Measurements from ENCODE around the gene ULBP3.

ULBP3 gene

DNA sequence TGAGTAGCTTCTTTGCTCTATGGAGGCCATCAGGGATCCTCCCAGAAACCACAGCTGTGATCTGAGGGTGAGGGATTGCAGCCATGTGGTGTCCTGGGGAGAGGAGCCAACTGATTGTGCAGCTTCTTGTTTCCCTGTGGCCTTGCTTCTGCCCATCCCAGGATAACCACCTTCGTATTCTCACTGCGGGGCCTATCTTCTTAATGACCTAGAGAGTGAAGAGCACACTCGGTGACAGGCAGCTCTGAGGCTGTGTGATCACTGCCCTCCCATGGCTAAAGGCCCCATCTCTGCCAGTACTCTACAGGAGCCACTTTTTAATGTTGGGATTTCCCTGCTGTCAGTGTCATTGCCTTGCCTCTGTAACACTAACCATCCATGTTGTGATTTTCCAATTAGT lies 38.3 kb downstream of the ULBP3 start:
- TF ChIP-seq, protein P1, sequence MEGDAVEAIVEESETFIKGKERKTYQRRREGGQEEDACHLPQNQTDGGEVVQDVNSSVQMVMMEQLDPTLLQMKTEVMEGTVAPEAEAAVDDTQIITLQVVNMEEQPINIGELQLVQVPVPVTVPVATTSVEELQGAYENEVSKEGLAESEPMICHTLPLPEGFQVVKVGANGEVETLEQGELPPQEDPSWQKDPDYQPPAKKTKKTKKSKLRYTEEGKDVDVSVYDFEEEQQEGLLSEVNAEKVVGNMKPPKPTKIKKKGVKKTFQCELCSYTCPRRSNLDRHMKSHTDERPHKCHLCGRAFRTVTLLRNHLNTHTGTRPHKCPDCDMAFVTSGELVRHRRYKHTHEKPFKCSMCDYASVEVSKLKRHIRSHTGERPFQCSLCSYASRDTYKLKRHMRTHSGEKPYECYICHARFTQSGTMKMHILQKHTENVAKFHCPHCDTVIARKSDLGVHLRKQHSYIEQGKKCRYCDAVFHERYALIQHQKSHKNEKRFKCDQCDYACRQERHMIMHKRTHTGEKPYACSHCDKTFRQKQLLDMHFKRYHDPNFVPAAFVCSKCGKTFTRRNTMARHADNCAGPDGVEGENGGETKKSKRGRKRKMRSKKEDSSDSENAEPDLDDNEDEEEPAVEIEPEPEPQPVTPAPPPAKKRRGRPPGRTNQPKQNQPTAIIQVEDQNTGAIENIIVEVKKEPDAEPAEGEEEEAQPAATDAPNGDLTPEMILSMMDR (conservative IDR thresholded peaks at IDR 0.05) = no peak
- no peak for TF ChIP-seq ZFX (IDR thresholded peaks at IDR 0.05)
- no peak overlapping the region for H3K27ac ChIP-seq

DNA sequence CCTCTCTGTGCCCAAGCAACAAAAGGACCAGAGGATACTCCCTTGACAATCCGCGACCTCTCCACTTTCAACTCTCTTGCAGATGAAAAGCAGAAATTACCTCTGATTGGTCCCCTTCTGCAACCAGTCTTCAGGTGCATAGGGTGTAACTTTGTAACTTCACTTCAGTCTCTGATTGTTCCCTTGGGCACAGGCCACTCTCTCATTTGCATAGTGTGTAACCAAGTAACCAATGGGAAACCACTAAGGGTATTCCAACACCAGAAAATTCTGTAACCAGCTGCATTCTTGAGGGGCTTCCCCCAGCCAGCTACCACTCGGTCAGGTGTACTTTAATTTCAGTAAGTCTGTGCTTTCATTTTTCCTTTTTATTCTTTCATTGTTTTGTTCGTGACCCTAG lies 39.2 kb downstream of the ULBP3 start:
- TF ChIP-seq, protein P1 (conservative IDR thresholded peaks at IDR 0.05) = no peak
- no peak for TF ChIP-seq ZFX (IDR thresholded peaks at IDR 0.05)
- no peak overlapping the region for H3K27ac ChIP-seq

DNA sequence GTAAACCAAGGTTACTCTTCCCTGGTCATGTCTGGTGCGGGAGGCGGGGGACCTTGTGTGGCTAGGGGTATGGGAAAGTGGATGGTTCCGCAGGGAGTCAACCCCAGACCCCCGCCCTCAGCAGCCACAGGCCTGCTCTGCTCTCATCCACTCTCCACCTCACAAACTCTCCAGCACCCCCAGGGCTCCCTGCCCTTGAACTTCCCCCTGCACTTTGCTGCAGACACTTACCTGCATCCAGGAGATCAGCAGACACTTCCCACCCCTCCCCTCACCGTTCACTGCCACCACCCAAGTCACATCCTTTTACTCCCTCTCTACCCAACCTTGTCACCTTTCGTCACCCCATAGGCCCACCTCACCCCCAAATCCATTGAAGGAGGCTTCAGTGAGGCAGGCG lies 39.6 kb downstream of the ULBP3 start:
- no peak overlapping the region for H3K27ac ChIP-seq
- TF ChIP-seq, protein P1 (conservative IDR thresholded peaks at IDR 0.05) = no peak
- TF ChIP-seq ZFX (IDR thresholded peaks at IDR 0.05) = no peak

DNA sequence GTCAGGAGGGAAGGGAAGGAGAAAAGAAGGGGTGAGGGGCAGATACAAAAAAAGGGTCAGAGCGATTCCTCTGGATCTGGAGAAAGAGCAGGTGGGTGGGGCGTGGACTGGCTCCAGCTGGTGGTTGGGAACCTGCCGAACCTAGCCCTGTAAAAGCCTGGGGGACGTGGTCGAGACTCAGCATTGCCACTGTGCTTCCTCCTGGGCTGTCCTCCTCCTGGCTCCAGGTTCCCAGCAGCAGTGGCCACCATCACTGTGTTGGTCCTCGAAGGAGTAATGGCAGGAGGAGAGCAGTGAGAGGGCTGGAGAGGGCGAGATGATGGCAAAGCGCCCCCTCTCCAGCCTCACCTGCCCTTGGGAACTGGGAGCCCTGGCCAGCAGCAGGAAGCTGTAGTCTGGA lies 40.1 kb downstream of the ULBP3 start:
- H3K27ac ChIP-seq = no peak overlapping the region
- TF ChIP-seq, protein P1 (conservative IDR thresholded peaks at IDR 0.05) = no peak
- no peak for TF ChIP-seq ZFX (IDR thresholded peaks at IDR 0.05)

DNA sequence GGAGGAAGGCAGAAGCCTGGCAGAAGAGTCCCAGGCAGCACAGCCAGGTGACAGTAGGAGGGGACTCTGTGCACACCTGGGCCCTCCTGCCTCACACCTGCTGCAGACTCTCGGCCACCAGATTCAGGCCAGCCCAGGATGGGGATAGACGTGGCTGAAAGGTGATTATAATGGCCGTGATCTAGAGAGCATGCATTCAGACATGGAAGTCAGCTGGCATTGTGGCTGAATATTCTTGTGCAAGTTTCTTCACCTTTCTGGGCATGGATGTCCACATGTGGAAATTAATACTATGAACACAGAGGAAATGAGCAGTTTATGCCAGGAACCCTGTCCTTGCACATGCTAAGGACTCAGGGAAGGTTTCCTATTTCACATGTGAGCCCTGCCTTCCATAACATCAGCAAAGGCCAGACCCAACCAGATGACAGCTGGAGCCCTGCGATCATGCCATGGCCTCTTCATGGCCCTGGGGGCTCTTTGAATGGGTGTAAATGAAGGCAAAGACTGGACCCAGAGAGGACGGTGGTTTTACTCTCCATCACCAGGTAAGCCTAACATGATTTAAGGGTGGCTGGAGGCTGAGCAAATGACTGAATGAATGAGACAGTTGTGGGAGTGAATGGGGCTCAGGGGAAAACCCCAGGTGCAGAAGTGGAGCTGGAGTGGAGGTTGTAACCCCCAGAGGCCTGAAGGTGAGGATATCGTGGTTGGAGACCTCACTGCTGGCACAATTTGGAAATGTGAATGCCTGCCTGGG lies 40.9 kb downstream of the ULBP3 start:
- no peak for TF ChIP-seq ZFX (IDR thresholded peaks at IDR 0.05)
- TF ChIP-seq, protein P1 (conservative IDR thresholded peaks at IDR 0.05) = no peak

DNA sequence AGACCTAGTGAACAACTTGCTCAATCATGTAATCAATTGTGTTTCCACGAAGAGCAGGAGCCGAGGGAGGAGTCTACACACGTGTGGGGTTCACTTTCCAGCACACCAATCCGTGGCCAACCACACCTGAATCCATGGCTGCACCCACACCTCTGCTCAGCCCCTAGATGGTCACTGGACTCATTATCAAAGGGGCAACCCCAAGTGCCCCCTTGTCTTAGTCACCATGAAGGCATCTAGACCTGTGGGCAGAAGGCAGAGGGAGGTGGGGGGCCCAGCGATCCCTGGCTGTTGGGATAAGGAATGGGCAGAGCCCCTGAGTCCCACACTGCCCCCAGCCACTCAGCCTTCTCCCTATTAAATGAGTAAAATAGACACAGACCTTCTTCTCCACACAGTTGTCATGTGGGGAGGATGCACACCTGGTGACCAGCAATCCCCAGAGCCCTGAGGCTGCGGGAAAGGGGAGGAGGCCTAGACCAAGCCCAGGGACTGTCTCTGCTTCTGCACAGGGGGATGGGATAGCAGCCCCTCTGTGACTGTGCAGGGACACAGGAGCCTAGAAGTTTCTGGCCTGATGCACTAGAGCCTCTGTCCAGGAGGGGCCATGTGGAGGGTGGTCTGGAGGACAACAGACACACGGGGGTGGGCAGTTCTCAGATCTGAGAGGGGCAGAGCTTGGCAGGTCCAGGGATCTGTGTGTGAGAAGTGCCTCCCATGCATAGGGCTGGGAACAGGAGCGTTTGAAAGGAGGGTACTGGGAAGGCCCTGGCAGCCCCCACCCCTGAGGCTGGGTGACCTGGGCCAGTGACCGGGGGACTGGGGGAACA lies 41.7 kb downstream of the ULBP3 start:
- no peak for TF ChIP-seq ZFX (IDR thresholded peaks at IDR 0.05)
- TF ChIP-seq, protein P1 (conservative IDR thresholded peaks at IDR 0.05) = no peak

More for the DNA sequence above, 40.9 kb downstream of the ULBP3 start:
- no peak overlapping the region for H3K27ac ChIP-seq

More for the DNA sequence above, 41.7 kb downstream of the ULBP3 start:
- no peak overlapping the region for H3K27ac ChIP-seq
